Keratinocyte (primary cell): ENCODE measurements around the gene RACGAP1. TPM values are rescaled to one million over a fixed set of nuclear protein-coding genes. Genes with fewer than 3 reads are reported as not detected.

Experiments
- DNase-seq: peaks from one replicate; pipeline ENCODE4 v3.0.0-alpha.2; 2011; ENCODE audit warnings: low read depth, missing footprints, low spot score
- FAIRE-seq: peaks from 2 replicates; lab custom pipeline; 2011; peaks lifted over from hg19 to GRCh38; lab: Jason Lieb, UNC
- H2AFZ ChIP-seq: 2 replicates; pipeline ENCODE4 v1.6.0; 2012; ENCODE audit warnings: low read length, control low read depth, inconsistent platforms; ENCODE audit not compliant: control insufficient read depth
- H3K27ac ChIP-seq: 2 replicates; pipeline ENCODE4 v1.5.1; 2011; ENCODE audit warnings: low read length; ENCODE audit not compliant: control insufficient read depth, insufficient read depth
- H3K27me3 ChIP-seq: 3 replicates; pipeline ENCODE4 v1.6.0; 2011; ENCODE audit warnings: low read length; ENCODE audit not compliant: control insufficient read depth, insufficient read depth; ENCODE audit errors: extremely low read depth
- H3K36me3 ChIP-seq, 2 experiments: 2 replicates in 1 of 2; 3 replicates in 1 of 2; pipeline ENCODE4 v1.5.1; 2011; ENCODE audit warnings: low read length in 2 of 2, mild to moderate bottlenecking in 1 of 2; ENCODE audit not compliant: control insufficient read depth in 2 of 2, insufficient read depth in 2 of 2; ENCODE audit errors: extremely low read depth in 1 of 2
- H3K4me1 ChIP-seq: 3 replicates; pipeline ENCODE4 v1.5.1; 2011; ENCODE audit warnings: low read length; ENCODE audit not compliant: control insufficient read depth, insufficient read depth; ENCODE audit errors: extremely low read depth
- H3K4me2 ChIP-seq: 3 replicates; pipeline ENCODE4 v1.6.0; 2011; ENCODE audit warnings: low read depth, low read length; ENCODE audit not compliant: control insufficient read depth, insufficient read depth; ENCODE audit errors: extremely low read depth
- H3K4me3 ChIP-seq, 3 experiments: fragments of 200-600 bp in 1 of 3; sonication (generic) in 1 of 3; 2 replicates in 2 of 3; 3 replicates in 1 of 3; pipeline ENCODE4 v1.5.1; 2011 to 2016; ENCODE audit warnings: low read length in 3 of 3, mild to moderate bottlenecking in 3 of 3, control low read depth in 2 of 3, inconsistent platforms in 1 of 3, low read depth in 1 of 3, mixed read lengths in 1 of 3, mixed run types in 1 of 3, moderate library complexity in 1 of 3; ENCODE audit not compliant: control insufficient read depth in 2 of 3, insufficient read depth in 2 of 3; ENCODE audit errors: extremely low read depth in 1 of 3
- H3K79me2 ChIP-seq: 2 replicates; pipeline ENCODE4 v1.6.0; 2012; ENCODE audit warnings: low read length; ENCODE audit not compliant: control insufficient read depth, insufficient read depth
- H3K9ac ChIP-seq: 3 replicates; pipeline ENCODE4 v1.6.0; 2011; ENCODE audit warnings: low read length; ENCODE audit not compliant: control insufficient read depth, insufficient read depth; ENCODE audit errors: extremely low read depth
- H3K9me1 ChIP-seq: 3 replicates; pipeline ENCODE4 v1.6.0; 2011; ENCODE audit warnings: low read length; ENCODE audit not compliant: control insufficient read depth, insufficient read depth; ENCODE audit errors: extremely low read depth
- H3K9me3 ChIP-seq: 2 replicates; pipeline ENCODE4 v1.5.1; 2012; ENCODE audit warnings: low read depth, low read length; ENCODE audit not compliant: control insufficient read depth
- H4K20me1 ChIP-seq: 3 replicates; pipeline ENCODE4 v1.6.0; 2011; ENCODE audit warnings: low read length; ENCODE audit not compliant: control insufficient read depth, insufficient read depth; ENCODE audit errors: extremely low read depth
- CTCF ChIP-seq, 3 experiments: IDR thresholded peaks in 1 of 3; conservative IDR thresholded peaks in 1 of 3; optimal IDR thresholded peaks in 1 of 3; 2 replicates in 2 of 3; 3 replicates in 1 of 3; pipeline versions ENCODE3 to v1.5.1; 2011; ENCODE audit warnings: low read length in 3 of 3, mild to moderate bottlenecking in 3 of 3, moderate library complexity in 2 of 3, control low read depth in 1 of 3, inconsistent platforms in 1 of 3; ENCODE audit not compliant: insufficient read depth in 2 of 3; ENCODE audit errors: extremely low read depth in 1 of 3
- EZH2 ChIP-seq: IDR thresholded peaks from one replicate; pipeline ENCODE4 v1.6.1; 2012; ENCODE audit warnings: inconsistent platforms, mild to moderate bottlenecking, low read length, moderate library complexity
- dilution Hi-C: fragments of 300-500 bp; cut with MboI; formaldehyde crosslinking; loops from one replicate; pipeline ENCODE4 v1.7.0; 2020; ENCODE audit warnings: low sequenced_read_pairs; ENCODE audit not compliant: extremely low pct_ligation_motif_present
- polyA plus RNA-seq, 5 experiments: library from polyadenylated mRNA; depleted of rRNA in 3 of 5; stranded (reverse) in 3 of 5; stranded (forward) in 1 of 5; unstranded in 1 of 5; fragments of >200 nt; gene quantifications; 1 replicate in 1 of 5; 2 replicates in 3 of 5; 3 replicates in 1 of 5; pipeline versions ENCODE4 v1.2.1 to v1.2.3, GENCODE V29; 2011 to 2012; ENCODE audit warnings: missing spikeins in 2 of 5, low read depth in 1 of 5, low replicate concordance in 1 of 5

Gene RACGAP1
- polyA plus RNA-seq, 1 donor (not counting 4 experiments of a cell fraction or from before 2014, with no cell fraction given), result 57.1 TPM

- Histone ChIP-seq H3K36me3 (no peaks in the 10 kb centered on the region), H3K27me3 (peaks cover 46% of the 10 kb centered on the region), H3K9me1 (no peaks in the 10 kb centered on the region), H4K20me1 (no peaks in the 10 kb centered on the region), H3K27ac (no peak overlapping the region), H3K9ac (no peak overlapping the region), H3K4me2 (no peak overlapping the region), H3K79me2 (no peaks in the 10 kb centered on the region), H2AFZ (no peak overlapping the region), H3K4me3 (no peak overlapping the region), H3K4me1 (peaks cover 19% of the 10 kb centered on the region), H3K9me3 (no peaks in the 10 kb centered on the region)
- DNase-seq, result no peak
- no peak for FAIRE-seq
- TF ChIP-seq CTCF (optimal IDR thresholded peaks at IDR 0.05 in 1 of 3, IDR thresholded peaks at IDR 0.05 in 1 of 3, conservative IDR thresholded peaks at IDR 0.05 in 1 of 3; ENCODE audit: extremely low read depth in 1 of 3, insufficient read depth in 2 of 3, low read length in 3 of 3) (no peak), EZH2 (no peak)
- dilution Hi-C loops, result no loop called here
Measured at GRCh38 chr12:49965836-49966235, 59.5 kb downstream of the RACGAP1 start.

DNA sequence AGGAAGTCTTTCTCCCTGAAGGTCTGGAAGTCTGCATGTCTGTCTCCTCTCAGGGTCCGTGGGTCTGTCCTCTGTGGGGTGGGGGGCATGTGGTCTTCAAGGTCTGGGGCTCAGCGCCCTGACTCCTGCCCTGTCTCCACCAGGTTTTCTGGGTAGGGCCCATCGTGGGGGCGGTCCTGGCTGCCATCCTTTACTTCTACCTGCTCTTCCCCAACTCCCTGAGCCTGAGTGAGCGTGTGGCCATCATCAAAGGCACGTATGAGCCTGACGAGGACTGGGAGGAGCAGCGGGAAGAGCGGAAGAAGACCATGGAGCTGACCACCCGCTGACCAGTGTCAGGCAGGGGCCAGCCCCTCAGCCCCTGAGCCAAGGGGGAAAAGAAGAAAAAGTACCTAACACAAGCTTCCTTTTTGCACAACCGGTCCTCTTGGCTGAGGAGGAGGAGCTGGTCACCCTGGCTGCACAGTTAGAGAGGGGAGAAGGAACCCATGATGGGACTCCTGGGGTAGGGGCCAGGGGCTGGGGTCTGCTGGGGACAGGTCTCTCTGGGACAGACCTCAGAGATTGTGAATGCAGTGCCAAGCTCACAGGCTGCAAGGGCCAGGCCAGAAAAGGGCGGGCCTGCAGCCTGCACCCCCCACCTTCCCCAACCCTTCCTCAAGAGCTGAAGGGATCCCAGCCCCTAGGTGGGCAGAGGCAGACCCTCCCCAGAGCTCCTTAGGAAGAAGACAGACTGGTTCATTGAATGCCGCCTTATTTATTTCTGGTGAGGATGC is 60.3 kb downstream of the RACGAP1 start:
- FAIRE-seq, result no peak
- dilution Hi-C loops, result no loop called here
- no peak overlapping the region for H3K4me2 ChIP-seq
- no peaks in the 10 kb centered on the region for H3K36me3 ChIP-seq
- H3K9me1 ChIP-seq, result no peaks in the 10 kb centered on the region
- no peak for DNase-seq
- H3K9ac ChIP-seq, result no peak overlapping the region
- peaks cover 54% of the 10 kb centered on the region for H3K27me3 ChIP-seq
- H3K27ac ChIP-seq, result no peak overlapping the region
- H3K9me3 ChIP-seq, result no peaks in the 10 kb centered on the region
- no peak overlapping the region for H2AFZ ChIP-seq
- H3K4me1 ChIP-seq, result peaks cover 15% of the 10 kb centered on the region
- no peaks in the 10 kb centered on the region for H3K79me2 ChIP-seq
- TF ChIP-seq CTCF (optimal IDR thresholded peaks at IDR 0.05 in 1 of 3, IDR thresholded peaks at IDR 0.05 in 1 of 3, conservative IDR thresholded peaks at IDR 0.05 in 1 of 3; ENCODE audit: extremely low read depth in 1 of 3, insufficient read depth in 2 of 3, low read length in 3 of 3), result no peak
- TF ChIP-seq EZH2, result no peak
- H4K20me1 ChIP-seq, result no peaks in the 10 kb centered on the region
- no peak overlapping the region for H3K4me3 ChIP-seq
